PC-9 (cell line): Measurements from ENCODE around the gene CNTNAP2.

Source experiments
- CTCF ChIP-seq: fragments of 200-600 bp; sonication (generic); conservative IDR thresholded peaks from 2 replicates; pipeline ENCODE4 v1.6.1; 2017; ENCODE audit warnings: mixed run types, antibody characterized with exemption, mild to moderate bottlenecking, moderate library complexity
- EZH2 ChIP-seq: fragments of 200-600 bp; sonication (generic); IDR thresholded peaks from 2 replicates; pipeline ENCODE4 v1.8.0; 2017; ENCODE audit warnings: antibody characterized with exemption, low read depth

DNA sequence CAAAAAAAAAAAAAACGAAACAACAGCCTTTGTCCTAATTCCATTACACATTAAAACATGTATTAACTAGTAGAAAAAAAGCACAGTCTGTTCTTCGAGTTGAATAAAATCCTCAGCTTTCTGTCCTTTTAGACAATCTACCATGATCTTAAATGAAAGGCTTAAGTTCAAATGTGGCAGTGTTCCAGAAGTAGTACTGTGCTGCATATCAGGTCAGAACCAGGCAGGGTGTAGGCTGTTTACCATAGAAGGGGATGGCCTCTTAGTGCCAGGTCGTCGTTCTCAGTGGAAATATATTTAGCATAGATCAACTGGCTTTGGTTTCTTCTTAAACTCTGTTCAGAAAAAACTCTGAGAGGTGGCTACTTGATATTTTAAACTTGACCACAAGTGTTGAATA lies 612.0 kb downstream of the CNTNAP2 start:
- no peak for TF ChIP-seq CTCF
- no peak for TF ChIP-seq EZH2
